Osteocyte (in vitro differentiated cells): ENCODE measurements around the gene SNW1. TPM values are rescaled to one million over a fixed set of nuclear protein-coding genes. Genes with fewer than 3 reads are reported as not detected.

Experiments used
- DNase-seq: peaks from one replicate; pipeline ENCODE4 v3.0.0; 2021; ENCODE audit warnings: mixed read lengths; ENCODE audit not compliant: unreplicated experiment; ENCODE audit errors: extremely low spot score
- H3K27ac Mint-ChIP-seq: one replicate; pipeline ENCODE4 v1.8.0; 2021; ENCODE audit warnings: mild to moderate bottlenecking, mixed read lengths; ENCODE audit not compliant: unreplicated experiment
- H3K27me3 Mint-ChIP-seq: one replicate; pipeline ENCODE4 v1.8.0; 2021; ENCODE audit warnings: mixed read lengths; ENCODE audit not compliant: unreplicated experiment
- H3K36me3 Mint-ChIP-seq: one replicate; pipeline ENCODE4 v1.8.0; 2021; ENCODE audit warnings: mixed read lengths; ENCODE audit not compliant: unreplicated experiment
- H3K4me1 Mint-ChIP-seq: one replicate; pipeline ENCODE4 v1.8.0; 2021; ENCODE audit warnings: mixed read lengths; ENCODE audit not compliant: unreplicated experiment
- H3K4me3 Mint-ChIP-seq: one replicate; pipeline ENCODE4 v1.8.0; 2021; ENCODE audit warnings: mild to moderate bottlenecking, moderate library complexity, mixed read lengths; ENCODE audit not compliant: unreplicated experiment
- H3K9me3 Mint-ChIP-seq: one replicate; pipeline ENCODE4 v1.8.0; 2021; ENCODE audit warnings: mixed read lengths; ENCODE audit not compliant: unreplicated experiment
- CTCF ChIP-seq: fragments of 200-600 bp; sonication (generic); IDR thresholded peaks from 2 replicates; pipeline ENCODE4 v1.5.0; 2021; ENCODE audit warnings: antibody characterized with exemption, mild to moderate bottlenecking, moderate library complexity
- total RNA-seq: library from RNA; stranded (reverse); gene quantifications from 2 replicates; pipeline ENCODE4 v1.2.1, GENCODE V29; 2021

Gene SNW1
- total RNA-seq, 1 donor from 2014 or later: 101 TPM

- Mint-ChIP-seq H3K4me1 (peaks cover 31% of the 10 kb centered on the region), H3K4me3 (peak overlapping the region; percentile 94), H3K27ac (peak overlapping the region; percentile 78), H3K27me3 (no peaks in the 10 kb centered on the region), H3K9me3 (no peaks in the 10 kb centered on the region), H3K36me3 (peaks cover 9% of the 10 kb centered on the region)
- no peak for TF ChIP-seq CTCF
- DNase-seq: no peak
These were observed 52.2 kb downstream of the SNW1 start for GRCh38 chr14:77708749-77709148.

- H3K36me3 Mint-ChIP-seq: peaks cover 5% of the 10 kb centered on the region
- H3K9me3 Mint-ChIP-seq: no peaks in the 10 kb centered on the region
- no peaks in the 10 kb centered on the region for H3K27me3 Mint-ChIP-seq
- peak within 1 kb of the TSS; percentile 94 for H3K4me3 Mint-ChIP-seq
- no peak for TF ChIP-seq CTCF
- H3K4me1 Mint-ChIP-seq: peaks cover 31% of the 10 kb centered on the region
- peak; percentile 93 for DNase-seq
- H3K27ac Mint-ChIP-seq: peak within 1 kb of the TSS; percentile 78
These were observed 53.1 kb downstream of the SNW1 start, which contains the start of the genes ALKBH1 and SLIRP for GRCh38 chr14:77707724-77708408. ALKBH1 (minus strand) TSS chr14:77708023; CDS start chr14:77708004, 19 bp downstream. SLIRP (plus strand) TSS chr14:77708103; CDS start chr14:77708112, 9 bp downstream.

GRCh38 chr14:77707355-77707723 lies 53.6 kb downstream of the SNW1 start:
- H3K9me3 Mint-ChIP-seq: no peaks in the 10 kb centered on the region

GRCh38 chr14:77691259-77691658 lies 69.7 kb downstream of the SNW1 start:
- DNase-seq: no peak
- Mint-ChIP-seq H3K36me3 (peaks cover 41% of the 10 kb centered on the region), H3K27ac (no peak overlapping the region), H3K9me3 (no peaks in the 10 kb centered on the region), H3K4me1 (no peaks in the 10 kb centered on the region), H3K27me3 (no peaks in the 10 kb centered on the region), H3K4me3 (no peak overlapping the region)
- no peak for TF ChIP-seq CTCF

More at GRCh38 chr14:77707355-77707723, 53.6 kb downstream of the SNW1 start:
- Mint-ChIP-seq H3K27me3 (no peaks in the 10 kb centered on the region), H3K27ac (peak overlapping the region; percentile 78), H3K4me1 (peaks cover 31% of the 10 kb centered on the region), H3K4me3 (peak overlapping the region; percentile 94), H3K36me3 (peaks cover 2% of the 10 kb centered on the region)
- TF ChIP-seq CTCF: peak; percentile 55
- peak; percentile 54 for DNase-seq

- Mint-ChIP-seq H3K9me3 (no peaks in the 10 kb centered on the region), H3K27ac (no peak overlapping the region), H3K27me3 (no peaks in the 10 kb centered on the region), H3K4me3 (no peak overlapping the region), H3K4me1 (peaks cover 11% of the 10 kb centered on the region), H3K36me3 (peaks cover 28% of the 10 kb centered on the region)
- no peak for DNase-seq
- TF ChIP-seq CTCF: no peak
These were observed 78.8 kb downstream of the SNW1 start for GRCh38 chr14:77682158-77682553.
